ENCODE data around the gene ANTXR1.

DNA sequence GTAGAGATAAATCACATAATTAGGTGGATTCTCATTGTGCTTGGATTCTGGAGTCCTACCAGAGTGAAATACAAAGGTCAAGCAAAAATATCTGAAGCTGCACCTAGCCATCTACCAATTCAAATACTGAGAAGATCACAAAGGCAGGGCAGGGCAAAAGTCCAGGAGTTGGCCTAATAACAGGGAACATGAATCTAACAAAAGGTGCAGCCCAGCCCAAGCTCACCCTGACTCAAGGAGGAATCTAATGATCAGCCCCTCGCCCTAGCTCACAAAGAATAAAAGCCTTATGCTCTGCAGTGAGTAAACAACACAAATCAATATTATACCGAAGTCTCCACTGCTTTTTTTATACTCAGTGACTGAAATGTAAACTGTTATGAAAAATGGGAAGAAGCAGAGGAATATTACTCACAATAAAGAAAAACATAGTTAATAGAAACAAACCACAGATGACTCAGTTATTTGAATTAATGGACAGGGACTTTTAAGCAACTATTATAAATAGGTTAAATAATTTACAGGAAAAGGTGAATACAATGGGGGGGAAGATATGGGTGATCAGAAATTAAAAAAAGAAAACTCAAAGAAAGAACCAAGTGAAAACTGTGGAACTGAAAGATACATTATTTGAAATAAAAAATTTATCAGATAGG, 49.5 kb downstream of the ANTXR1 start:
- TF ChIP-seq, protein P1, sequence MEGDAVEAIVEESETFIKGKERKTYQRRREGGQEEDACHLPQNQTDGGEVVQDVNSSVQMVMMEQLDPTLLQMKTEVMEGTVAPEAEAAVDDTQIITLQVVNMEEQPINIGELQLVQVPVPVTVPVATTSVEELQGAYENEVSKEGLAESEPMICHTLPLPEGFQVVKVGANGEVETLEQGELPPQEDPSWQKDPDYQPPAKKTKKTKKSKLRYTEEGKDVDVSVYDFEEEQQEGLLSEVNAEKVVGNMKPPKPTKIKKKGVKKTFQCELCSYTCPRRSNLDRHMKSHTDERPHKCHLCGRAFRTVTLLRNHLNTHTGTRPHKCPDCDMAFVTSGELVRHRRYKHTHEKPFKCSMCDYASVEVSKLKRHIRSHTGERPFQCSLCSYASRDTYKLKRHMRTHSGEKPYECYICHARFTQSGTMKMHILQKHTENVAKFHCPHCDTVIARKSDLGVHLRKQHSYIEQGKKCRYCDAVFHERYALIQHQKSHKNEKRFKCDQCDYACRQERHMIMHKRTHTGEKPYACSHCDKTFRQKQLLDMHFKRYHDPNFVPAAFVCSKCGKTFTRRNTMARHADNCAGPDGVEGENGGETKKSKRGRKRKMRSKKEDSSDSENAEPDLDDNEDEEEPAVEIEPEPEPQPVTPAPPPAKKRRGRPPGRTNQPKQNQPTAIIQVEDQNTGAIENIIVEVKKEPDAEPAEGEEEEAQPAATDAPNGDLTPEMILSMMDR (IDR thresholded peaks at IDR 0.05): no peak
- no peak for TF ChIP-seq POLR2AphosphoS5 (IDR thresholded peaks at IDR 0.05)
- no peak for TF ChIP-seq EP300 (IDR thresholded peaks at IDR 0.05; ENCODE audit: low read depth)
- TF ChIP-seq POLR2A (IDR thresholded peaks at IDR 0.05): no peak
